B cell (primary cell): Measurements from ENCODE around the gene SEMA4G. TPM values are rescaled to one million over a fixed set of nuclear protein-coding genes. Genes with fewer than 3 reads are reported as not detected.

Experiments
- ATAC-seq: fragments of 200-7000 bp; cut with Tn5 transposase; one replicate; pipeline ENCODE4 v1.10.0; 2021; ENCODE audit warnings: low read depth, mild to moderate bottlenecking, moderate number of reproducible peaks, moderate library complexity
- CTCF ChIA-PET: fragments of 350-600 bp; sonication (Branson Sonifier 250); formaldehyde crosslinking; loops from one replicate; lab custom pipeline; 2021; ENCODE audit warnings: antibody characterized with exemption, inconsistent platforms; lab: Charles Lee
- POLR2A ChIA-PET: fragments of 350-600 bp; sonication (Branson Sonifier 250); formaldehyde crosslinking; loops from one replicate; lab custom pipeline; 2021; ENCODE audit warnings: antibody characterized with exemption; lab: Charles Lee
- DNase-seq: peaks from one replicate; pipeline ENCODE4 v3.0.0; 2013
- H2AFZ ChIP-seq: 2 replicates; pipeline ENCODE4 v1.6.1; 2012; ENCODE audit warnings: mild to moderate bottlenecking, low read depth, low read length; ENCODE audit not compliant: insufficient read depth, poor library complexity, severe bottlenecking
- H3K27ac ChIP-seq, 2 donors: 1 replicate in 1 of 2; 2 replicates in 1 of 2; pipeline ENCODE4 v1.5.1; 2012 to 2013; ENCODE audit warnings: low read length in 2 of 2, mild to moderate bottlenecking in 2 of 2, moderate library complexity in 1 of 2
- H3K27me3 ChIP-seq, 4 experiments: fragments of 200-600 bp in 1 of 4; sonication (generic) in 1 of 4; replicated peaks in 1 of 4; 1 replicate in 2 of 4; 2 replicates in 2 of 4; pipeline versions ENCODE4 v1.6.1 to v1.7.0; 2013 to 2016; ENCODE audit warnings: low read length in 3 of 4, mild to moderate bottlenecking in 2 of 4, mixed read lengths in 1 of 4, moderate library complexity in 1 of 4; ENCODE audit not compliant: insufficient read depth in 4 of 4, control insufficient read depth in 3 of 4; ENCODE audit errors: control extremely low read depth in 1 of 4
- H3K36me3 ChIP-seq, 2 experiments: replicated peaks in 1 of 2; 1 replicate in 1 of 2; 2 replicates in 1 of 2; pipeline versions ENCODE4 v1.6.1 to v1.7.1; 2013; ENCODE audit warnings: low read length in 1 of 2; ENCODE audit not compliant: insufficient read depth in 2 of 2, control insufficient read depth in 1 of 2; ENCODE audit errors: control extremely low read depth in 1 of 2, extremely low read depth in 1 of 2
- H3K4me1 ChIP-seq, 2 donors: fragments of 200-600 bp in 1 of 2; sonication (generic) in 1 of 2; 1 replicate in 1 of 2; 2 replicates in 1 of 2; pipeline versions ENCODE4 v1.5.1 to v1.6.1; 2013 to 2017; ENCODE audit warnings: low read length in 2 of 2; ENCODE audit not compliant: control insufficient read depth in 2 of 2, insufficient read depth in 2 of 2
- H3K4me2 ChIP-seq: replicated peaks from 2 replicates; pipeline ENCODE3; 2012; ENCODE audit warnings: mild to moderate bottlenecking, low read depth, low read length; ENCODE audit not compliant: poor library complexity, severe bottlenecking
- H3K4me3 ChIP-seq, 5 experiments: fragments of 200-600 bp in 1 of 5; sonication (generic) in 1 of 5; 1 replicate in 3 of 5; 2 replicates in 2 of 5; pipeline versions ENCODE4 v1.5.1 to v1.7.0; 2011 to 2016; ENCODE audit warnings: low read length in 4 of 5, mild to moderate bottlenecking in 4 of 5, low read depth in 2 of 5, control low read depth in 1 of 5, moderate library complexity in 1 of 5; ENCODE audit not compliant: insufficient read depth in 1 of 5; ENCODE audit errors: control extremely low read depth in 1 of 5, extremely low read depth in 1 of 5
- H3K79me2 ChIP-seq: fragments of 200-600 bp; sonication (generic); one replicate; pipeline ENCODE4 v1.6.0; 2016; ENCODE audit warnings: low read length; ENCODE audit not compliant: control insufficient read depth, insufficient read depth
- H3K9ac ChIP-seq: fragments of 200-600 bp; sonication (generic); 2 replicates; pipeline ENCODE4 v1.6.1; 2017; ENCODE audit warnings: mild to moderate bottlenecking, low read length, moderate library complexity
- H3K9me3 ChIP-seq, 3 donors: one replicate each; pipeline versions ENCODE4 v1.6.1 to v1.7.1; 2013; ENCODE audit warnings: low read length in 2 of 3; ENCODE audit not compliant: control insufficient read depth in 2 of 3, insufficient read depth in 1 of 3; ENCODE audit errors: control extremely low read depth in 1 of 3
- H4K20me1 ChIP-seq: 2 replicates; pipeline ENCODE4 v1.6.0; 2012; ENCODE audit warnings: mild to moderate bottlenecking, low read length; ENCODE audit not compliant: insufficient read depth, control insufficient read depth, poor library complexity, severe bottlenecking
- H3K27ac Mint-ChIP-seq: one replicate; pipeline ENCODE4 v1.8.0; 2021; ENCODE audit warnings: mixed read lengths
- H3K27me3 Mint-ChIP-seq: one replicate; pipeline ENCODE4 v1.8.0; 2021; ENCODE audit warnings: mixed read lengths
- H3K4me1 Mint-ChIP-seq: one replicate; pipeline ENCODE4 v1.8.0; 2021; ENCODE audit warnings: mixed read lengths
- H3K4me3 Mint-ChIP-seq: one replicate; pipeline ENCODE4 v1.8.0; 2021; ENCODE audit warnings: mixed read lengths
- H3K9me3 Mint-ChIP-seq: one replicate; pipeline ENCODE4 v1.8.0; 2022; ENCODE audit warnings: mixed read lengths; ENCODE audit not compliant: insufficient read depth
- EZH2 ChIP-seq: IDR thresholded peaks from 2 replicates; pipeline ENCODE4 v1.6.1; 2012; ENCODE audit warnings: borderline replicate concordance, low read depth, mild to moderate bottlenecking, moderate library complexity, low read length; ENCODE audit not compliant: insufficient read depth, poor library complexity, severe bottlenecking
- WGBS: methylation state at CpG from one replicate; pipeline ENCODE4 v1.1.5; 2013; ENCODE audit warnings: missing lambda C conversion rate; ENCODE audit not compliant: insufficient coverage; 5-methylcytosine and 5-hydroxymethylcytosine counted together
- intact Hi-C: fragments of 100-400 bp; cut with micrococcal nuclease; formaldehyde crosslinking; loops from one replicate; pipeline ENCODE4 v1.10.0; 2022
- polyA plus RNA-seq: library from polyadenylated mRNA; depleted of rRNA; stranded (reverse); fragments of >200 nt; gene quantifications from 2 replicates; pipeline ENCODE4 v1.2.3, GENCODE V29; 2012
- total RNA-seq, 2 donors: library from RNA; stranded (reverse); fragments of 120-200 nt in 1 of 2; gene quantifications; 1 replicate in 1 of 2; 2 replicates in 1 of 2; pipeline versions ENCODE4 v1.2.3 to v1.2.4, GENCODE V29; 2013 to 2022
- TF ChIP-seq, protein P1 (sequence below): fragments of 200-600 bp; IDR thresholded peaks from one replicate; pipeline ENCODE4 v1.8.0; 2022; ENCODE audit warnings: antibody characterized with exemption, mild to moderate bottlenecking

SEMA4G gene
- total and polyA plus RNA-seq, 2 donors (not counting 1 experiment from before 2014, with no cell fraction given): 0.84 to 0.96 TPM

DNA sequence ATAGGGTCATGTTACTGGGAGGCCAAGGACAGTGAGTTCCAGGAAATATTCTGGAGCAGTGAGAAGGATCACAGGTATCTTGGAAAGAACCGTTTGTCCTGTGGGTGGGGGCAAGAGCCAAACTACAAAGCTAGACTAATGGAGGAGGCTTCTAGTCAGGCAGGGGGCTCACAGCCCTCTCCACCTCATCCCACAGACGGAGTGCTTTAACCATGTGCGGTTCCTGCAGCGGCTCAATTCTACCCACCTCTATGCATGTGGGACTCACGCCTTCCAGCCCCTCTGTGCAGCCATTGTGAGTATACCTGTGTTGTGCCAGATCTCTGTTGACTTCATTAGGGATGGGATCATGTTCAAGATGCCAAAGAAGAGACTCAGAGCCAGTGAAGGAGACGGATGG lies 8.1 kb downstream of the SEMA4G start:
- Histone ChIP-seq H3K4me3 (no peak overlapping the region), H3K27ac (no peak overlapping the region), H4K20me1 (no peaks in the 10 kb centered on the region), H3K4me2 (no peak overlapping the region), H3K27me3 (no peaks in the 10 kb centered on the region), H3K36me3 (peaks cover 0 to 18% of the 10 kb centered on the region in 2 experiments), H3K79me2 (no peaks in the 10 kb centered on the region), H3K9me3 (no peaks in the 10 kb centered on the region), H2AFZ (no peak overlapping the region), H3K9ac (no peak overlapping the region), H3K4me1 (no peaks in the 10 kb centered on the region)
- WGBS: no CpG with 5 or more reads among the region's 6 CpGs
- ATAC-seq (no peak), DNase-seq (no peak)
- Mint-ChIP-seq H3K4me3 (no peak overlapping the region), H3K27ac (no peak overlapping the region), H3K4me1 (no peaks in the 10 kb centered on the region), H3K27me3 (no peaks in the 10 kb centered on the region), H3K9me3 (no peaks in the 10 kb centered on the region)
- intact Hi-C loops: no loop called here
- ChIA-PET CTCF (no interaction called here), POLR2A (no interaction called here)
- TF ChIP-seq, protein P1, sequence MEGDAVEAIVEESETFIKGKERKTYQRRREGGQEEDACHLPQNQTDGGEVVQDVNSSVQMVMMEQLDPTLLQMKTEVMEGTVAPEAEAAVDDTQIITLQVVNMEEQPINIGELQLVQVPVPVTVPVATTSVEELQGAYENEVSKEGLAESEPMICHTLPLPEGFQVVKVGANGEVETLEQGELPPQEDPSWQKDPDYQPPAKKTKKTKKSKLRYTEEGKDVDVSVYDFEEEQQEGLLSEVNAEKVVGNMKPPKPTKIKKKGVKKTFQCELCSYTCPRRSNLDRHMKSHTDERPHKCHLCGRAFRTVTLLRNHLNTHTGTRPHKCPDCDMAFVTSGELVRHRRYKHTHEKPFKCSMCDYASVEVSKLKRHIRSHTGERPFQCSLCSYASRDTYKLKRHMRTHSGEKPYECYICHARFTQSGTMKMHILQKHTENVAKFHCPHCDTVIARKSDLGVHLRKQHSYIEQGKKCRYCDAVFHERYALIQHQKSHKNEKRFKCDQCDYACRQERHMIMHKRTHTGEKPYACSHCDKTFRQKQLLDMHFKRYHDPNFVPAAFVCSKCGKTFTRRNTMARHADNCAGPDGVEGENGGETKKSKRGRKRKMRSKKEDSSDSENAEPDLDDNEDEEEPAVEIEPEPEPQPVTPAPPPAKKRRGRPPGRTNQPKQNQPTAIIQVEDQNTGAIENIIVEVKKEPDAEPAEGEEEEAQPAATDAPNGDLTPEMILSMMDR: no peak
- no peak for TF ChIP-seq EZH2

DNA sequence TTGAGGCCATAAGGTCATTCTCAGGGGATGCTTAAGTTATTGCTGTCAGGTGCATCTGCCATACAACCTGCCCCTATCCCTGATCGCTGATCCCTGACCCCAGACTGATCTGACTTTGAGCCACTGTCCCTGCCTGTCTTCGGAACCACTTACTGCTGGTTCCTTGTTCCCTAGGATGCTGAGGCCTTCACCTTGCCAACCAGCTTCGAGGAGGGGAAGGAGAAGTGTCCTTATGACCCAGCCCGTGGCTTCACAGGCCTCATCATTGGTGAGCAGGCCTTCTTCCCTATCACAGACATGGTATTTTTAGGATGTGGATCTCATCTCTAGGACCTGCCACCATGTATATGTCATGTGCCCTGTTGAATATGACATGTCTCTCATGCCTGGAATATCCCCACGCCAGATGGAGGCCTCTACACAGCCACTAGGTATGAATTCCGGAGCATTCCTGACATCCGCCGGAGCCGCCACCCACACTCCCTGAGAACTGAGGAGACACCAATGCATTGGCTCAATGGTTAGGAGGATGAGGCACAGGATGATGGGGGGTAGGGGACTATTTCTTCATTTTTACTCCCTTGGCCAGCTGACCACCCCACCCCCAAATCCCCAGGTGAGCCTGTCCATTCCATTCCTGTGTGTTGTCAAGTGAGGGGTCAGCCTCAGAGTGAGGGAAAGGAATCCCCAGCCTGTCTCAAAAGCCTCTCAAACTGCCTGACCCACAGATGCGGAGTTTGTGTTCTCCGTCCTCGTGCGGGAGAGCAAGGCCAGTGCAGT lies 9.0 kb downstream of the SEMA4G start:
- CTCF ChIA-PET: no interaction called here
- no peaks in the 10 kb centered on the region for H3K27me3 ChIP-seq
- no peak for TF ChIP-seq EZH2
- TF ChIP-seq, protein P1: no peak
- H3K36me3 ChIP-seq: peaks cover 0 to 26% of the 10 kb centered on the region in 2 experiments
- intact Hi-C loops: no loop called here
- no peak overlapping the region for H3K9ac ChIP-seq
- POLR2A ChIA-PET: no interaction called here
- H3K9me3 ChIP-seq: no peaks in the 10 kb centered on the region
- H3K4me1 Mint-ChIP-seq: no peaks in the 10 kb centered on the region
- H3K9me3 Mint-ChIP-seq: no peaks in the 10 kb centered on the region
- no peaks in the 10 kb centered on the region for H3K27me3 Mint-ChIP-seq
- no peak overlapping the region for H3K27ac Mint-ChIP-seq
- DNase-seq (no peak), ATAC-seq (no peak)
- no peak overlapping the region for H3K4me3 Mint-ChIP-seq
- no peak overlapping the region for H2AFZ ChIP-seq
- no peak overlapping the region for H3K4me2 ChIP-seq
- WGBS: 100% methylated on average over 2 of the region's 13 CpGs
- no peak overlapping the region for H3K4me3 ChIP-seq
- no peak overlapping the region for H3K27ac ChIP-seq
- no peaks in the 10 kb centered on the region for H4K20me1 ChIP-seq
- no peaks in the 10 kb centered on the region for H3K4me1 ChIP-seq
- H3K79me2 ChIP-seq: no peaks in the 10 kb centered on the region
